H9 (cell line): ENCODE measurements around the gene SNRNP70. TPM values are rescaled to one million over a fixed set of nuclear protein-coding genes. Genes with fewer than 3 reads are reported as not detected.

Experiments
- DNase-seq: peaks from one replicate; pipeline ENCODE4 v3.0.0-alpha.2; 2017
- H2AFZ ChIP-seq: one replicate; pipeline ENCODE4 v1.6.1; 2013; ENCODE audit warnings: mild to moderate bottlenecking, low read length, control low read depth, moderate library complexity
- H2AK5ac ChIP-seq: 2 replicates; pipeline ENCODE4 v1.6.1; 2013; ENCODE audit warnings: low read length, control low read depth, mixed read lengths; ENCODE audit not compliant: insufficient read length
- H2BK120ac ChIP-seq: one replicate; pipeline ENCODE4 v1.6.1; 2013; ENCODE audit warnings: low read depth, mild to moderate bottlenecking, low read length, control low read depth, inconsistent platforms; ENCODE audit not compliant: poor library complexity, severe bottlenecking
- H2BK12ac ChIP-seq: 2 replicates; pipeline ENCODE4 v1.6.1; 2013; ENCODE audit warnings: low read length, control low read depth, mixed read lengths, low read depth; ENCODE audit not compliant: insufficient read length
- H2BK15ac ChIP-seq: 2 replicates; pipeline ENCODE4 v1.6.1; 2013; ENCODE audit warnings: low read depth, low read length, control low read depth
- H2BK20ac ChIP-seq: one replicate; pipeline ENCODE4 v1.6.1; 2013; ENCODE audit warnings: low read depth, mild to moderate bottlenecking, low read length, control low read depth, inconsistent platforms; ENCODE audit not compliant: poor library complexity, severe bottlenecking
- H2BK5ac ChIP-seq: 2 replicates; pipeline ENCODE4 v1.6.1; 2013; ENCODE audit warnings: low read length, control low read depth, mixed read lengths; ENCODE audit not compliant: insufficient read length
- H3K14ac ChIP-seq: 2 replicates; pipeline ENCODE4 v1.6.1; 2013; ENCODE audit warnings: low read length, control low read depth; ENCODE audit not compliant: insufficient read depth
- H3K18ac ChIP-seq: 2 replicates; pipeline ENCODE4 v1.6.1; 2013; ENCODE audit warnings: low read depth, mild to moderate bottlenecking, mixed read lengths, low read length, control low read depth; ENCODE audit not compliant: insufficient read length
- H3K23ac ChIP-seq: 2 replicates; pipeline ENCODE4 v1.6.1; 2013; ENCODE audit warnings: low read length, control low read depth, mixed read lengths, low read depth; ENCODE audit not compliant: insufficient read length
- H3K23me2 ChIP-seq: 2 replicates; pipeline ENCODE4 v1.6.1; 2013; ENCODE audit warnings: low read depth, mild to moderate bottlenecking, mixed read lengths, low read length, control low read depth; ENCODE audit not compliant: insufficient read length, poor library complexity, severe bottlenecking
- H3K27ac ChIP-seq: 2 replicates; pipeline ENCODE4 v1.5.1; 2013; ENCODE audit warnings: low read length, control low read depth, mixed read lengths, low read depth; ENCODE audit not compliant: insufficient read length
- H3K27me3 ChIP-seq: 2 replicates; pipeline ENCODE4 v1.6.1; 2013; ENCODE audit warnings: low read length, control low read depth, inconsistent platforms; ENCODE audit not compliant: insufficient read depth
- H3K4ac ChIP-seq: 2 replicates; pipeline ENCODE4 v1.6.1; 2013; ENCODE audit warnings: low read depth, mild to moderate bottlenecking, control low read depth, inconsistent platforms, low read length, moderate library complexity
- H3K4me1 ChIP-seq: 2 replicates; pipeline ENCODE4 v1.6.1; 2013; ENCODE audit warnings: low read length, control low read depth, inconsistent platforms; ENCODE audit not compliant: insufficient read depth
- H3K4me2 ChIP-seq: 2 replicates; pipeline ENCODE4 v1.6.1; 2013; ENCODE audit warnings: low read length, control low read depth, mixed read lengths; ENCODE audit not compliant: insufficient read length, insufficient read depth
- H3K56ac ChIP-seq: 2 replicates; pipeline ENCODE4 v1.6.1; 2013; ENCODE audit warnings: low read depth, mild to moderate bottlenecking, mixed read lengths, low read length, control low read depth; ENCODE audit not compliant: insufficient read length
- H3K79me1 ChIP-seq: 2 replicates; pipeline ENCODE4 v1.6.1; 2013; ENCODE audit warnings: low read depth, mild to moderate bottlenecking, moderate library complexity, low read length, control low read depth, inconsistent platforms; ENCODE audit not compliant: insufficient read depth, poor library complexity, severe bottlenecking
- H3K79me2 ChIP-seq: 2 replicates; pipeline ENCODE4 v1.6.1; 2013; ENCODE audit warnings: low read length, control low read depth, inconsistent platforms; ENCODE audit not compliant: insufficient read depth
- H3K9ac ChIP-seq: 2 replicates; pipeline ENCODE4 v1.6.1; 2013; ENCODE audit warnings: low read length, control low read depth, mixed read lengths; ENCODE audit not compliant: insufficient read length; ENCODE audit errors: extremely low read depth
- H3K9me3 ChIP-seq: one replicate; pipeline ENCODE4 v1.6.1; 2013; ENCODE audit warnings: low read depth, low read length, inconsistent platforms; ENCODE audit not compliant: control insufficient read depth
- H3T11ph ChIP-seq: one replicate; pipeline ENCODE4 v1.6.1; 2013; ENCODE audit warnings: mild to moderate bottlenecking, low read length, control low read depth, inconsistent platforms
- H4K20me1 ChIP-seq: one replicate; pipeline ENCODE4 v1.6.1; 2013; ENCODE audit not compliant: control insufficient read depth, insufficient read length, insufficient read depth
- H4K5ac ChIP-seq: 2 replicates; pipeline ENCODE4 v1.6.1; 2013; ENCODE audit warnings: low read depth, mild to moderate bottlenecking, mixed read lengths, low read length, control low read depth; ENCODE audit not compliant: insufficient read length
- H4K8ac ChIP-seq: replicated peaks from 2 replicates; pipeline ENCODE4 v1.6.1; 2013; ENCODE audit warnings: low read length, control low read depth, mixed read lengths, low read depth; ENCODE audit not compliant: insufficient read length
- H4K91ac ChIP-seq: 2 replicates; pipeline ENCODE4 v1.6.1; 2013; ENCODE audit warnings: low read depth, mild to moderate bottlenecking, moderate library complexity, mixed read lengths, low read length, control low read depth; ENCODE audit not compliant: insufficient read length
- H3K27ac Mint-ChIP-seq, 3 experiments: 2 replicates in 2 of 3; 3 replicates in 1 of 3; pipeline ENCODE4 v1.8.0; 2020 to 2021; ENCODE audit warnings: mixed read lengths in 3 of 3, mild to moderate bottlenecking in 1 of 3, moderate library complexity in 1 of 3
- H3K27me3 Mint-ChIP-seq: 2 replicates; pipeline ENCODE4 v1.8.0; 2021; ENCODE audit warnings: low read depth, mild to moderate bottlenecking, moderate library complexity, mixed read lengths
- H3K36me3 Mint-ChIP-seq, 3 experiments: 2 replicates in 2 of 3; 3 replicates in 1 of 3; pipeline ENCODE4 v1.8.0; 2020 to 2021; ENCODE audit warnings: low read depth in 3 of 3, mixed read lengths in 3 of 3; ENCODE audit not compliant: insufficient read depth in 1 of 3
- H3K4me1 Mint-ChIP-seq, 2 experiments: 2 replicates each; pipeline ENCODE4 v1.8.0; 2020; ENCODE audit warnings: mixed read lengths in 2 of 2
- H3K4me3 Mint-ChIP-seq, 2 experiments: 2 replicates in 1 of 2; 3 replicates in 1 of 2; pipeline ENCODE4 v1.8.0; 2020 to 2021; ENCODE audit warnings: mild to moderate bottlenecking in 2 of 2, mixed read lengths in 2 of 2, moderate library complexity in 1 of 2
- H3K9me3 Mint-ChIP-seq, 2 experiments: 2 replicates in 1 of 2; 3 replicates in 1 of 2; pipeline ENCODE4 v1.8.0; 2020; ENCODE audit warnings: mild to moderate bottlenecking in 2 of 2, mixed read lengths in 2 of 2, moderate library complexity in 1 of 2
- WGBS: extraction: QIAGEN DNeasy Blood & Tissue Kit; methylation state at CpG from one replicate; pipeline ENCODE4 v1.1.7; 2013; ENCODE audit warnings: missing lambda C conversion rate, low lambda C conversion rate, mixed read lengths; ENCODE audit not compliant: insufficient read length; ENCODE audit errors: extremely low coverage; 5-methylcytosine and 5-hydroxymethylcytosine counted together
- total RNA-seq: library from RNA; stranded (reverse); gene quantifications from 2 replicates; pipeline ENCODE4 v1.2.1, GENCODE V29; 2021
- TF ChIP-seq, protein P1 (sequence below): fragments of 200-600 bp; sonication (generic); conservative IDR thresholded peaks from 3 replicates; pipeline ENCODE4 v1.8.0; 2021; ENCODE audit warnings: antibody characterized with exemption, mild to moderate bottlenecking

The SNRNP70 gene
- total RNA-seq, 1 experiment from 2014 or later: 295 TPM

DNA sequence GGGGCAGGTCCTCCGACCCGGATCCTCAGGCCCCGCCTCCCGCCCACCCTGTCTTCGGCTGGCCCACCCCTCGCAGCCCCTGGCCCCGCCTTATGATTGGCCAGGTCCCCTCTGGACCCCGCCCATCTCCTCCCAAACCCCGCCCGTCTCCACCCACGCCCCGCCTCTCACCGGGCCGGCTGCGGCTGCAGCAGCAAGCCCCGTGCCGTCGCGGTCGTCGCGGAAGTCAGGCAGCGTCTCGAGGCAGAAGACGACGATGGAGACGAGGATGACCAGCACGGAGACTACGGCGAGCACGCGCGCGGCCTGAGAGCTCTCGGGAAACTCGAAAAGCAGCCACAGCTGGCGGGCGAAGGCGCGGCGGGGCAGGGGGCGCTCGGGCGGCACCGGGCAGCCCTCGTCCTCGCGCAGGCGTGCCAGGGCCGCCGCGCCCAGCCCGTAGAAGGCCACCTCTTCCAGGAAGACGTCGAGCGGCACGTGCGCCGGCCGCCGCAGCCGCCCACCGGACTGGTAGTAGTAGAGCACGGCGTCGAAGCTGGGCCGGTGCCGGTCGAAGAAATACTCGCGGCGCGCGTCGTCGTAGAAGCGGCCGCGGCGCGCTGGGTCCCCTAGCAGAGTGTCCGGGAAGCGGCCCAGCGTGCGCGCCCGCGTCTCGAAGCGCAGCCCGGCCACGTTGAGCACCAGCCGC, 13.2 kb upstream of the SNRNP70 start:
- peaks cover 9 to 18% of the 10 kb centered on the region in 2 experiments; a peak in 4 of 5 replicates for H3K9me3 Mint-ChIP-seq
- no peak overlapping the region for H4K8ac ChIP-seq
- TF ChIP-seq, protein P1, sequence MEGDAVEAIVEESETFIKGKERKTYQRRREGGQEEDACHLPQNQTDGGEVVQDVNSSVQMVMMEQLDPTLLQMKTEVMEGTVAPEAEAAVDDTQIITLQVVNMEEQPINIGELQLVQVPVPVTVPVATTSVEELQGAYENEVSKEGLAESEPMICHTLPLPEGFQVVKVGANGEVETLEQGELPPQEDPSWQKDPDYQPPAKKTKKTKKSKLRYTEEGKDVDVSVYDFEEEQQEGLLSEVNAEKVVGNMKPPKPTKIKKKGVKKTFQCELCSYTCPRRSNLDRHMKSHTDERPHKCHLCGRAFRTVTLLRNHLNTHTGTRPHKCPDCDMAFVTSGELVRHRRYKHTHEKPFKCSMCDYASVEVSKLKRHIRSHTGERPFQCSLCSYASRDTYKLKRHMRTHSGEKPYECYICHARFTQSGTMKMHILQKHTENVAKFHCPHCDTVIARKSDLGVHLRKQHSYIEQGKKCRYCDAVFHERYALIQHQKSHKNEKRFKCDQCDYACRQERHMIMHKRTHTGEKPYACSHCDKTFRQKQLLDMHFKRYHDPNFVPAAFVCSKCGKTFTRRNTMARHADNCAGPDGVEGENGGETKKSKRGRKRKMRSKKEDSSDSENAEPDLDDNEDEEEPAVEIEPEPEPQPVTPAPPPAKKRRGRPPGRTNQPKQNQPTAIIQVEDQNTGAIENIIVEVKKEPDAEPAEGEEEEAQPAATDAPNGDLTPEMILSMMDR: no peak
- DNase-seq: peak; percentile 92
- H4K20me1 ChIP-seq: no peaks in the 10 kb centered on the region
- no peak overlapping the region for H4K91ac ChIP-seq
- H2BK20ac ChIP-seq: no peak overlapping the region
- H3K23ac ChIP-seq: no peak overlapping the region
- H3K14ac ChIP-seq: no peak overlapping the region
- H3K79me1 ChIP-seq: no peaks in the 10 kb centered on the region
- H3K4ac ChIP-seq: no peak overlapping the region
- H3K36me3 Mint-ChIP-seq: peaks cover 0 to 4% (median 3%) of the 10 kb centered on the region in 3 experiments; a peak in 3 of 7 replicates
- H2BK120ac ChIP-seq: no peak overlapping the region
- no peak overlapping the region for H3K4me2 ChIP-seq
- no peak overlapping the region for H3K9ac ChIP-seq
- peaks cover 83% of the 10 kb centered on the region for H3K27me3 Mint-ChIP-seq
- H2BK15ac ChIP-seq: no peak overlapping the region
- no peaks in the 10 kb centered on the region for H3K79me2 ChIP-seq
- H3K4me3 Mint-ChIP-seq: peak overlapping the region; percentile 43 to 81
- H3K18ac ChIP-seq: no peak overlapping the region
- H2AFZ ChIP-seq: no peak overlapping the region
- H2BK12ac ChIP-seq: no peak overlapping the region
- H3T11ph ChIP-seq: no peak overlapping the region
- no peak overlapping the region for H3K27ac Mint-ChIP-seq
- H2BK5ac ChIP-seq: no peak overlapping the region
- H3K4me1 ChIP-seq: no peaks in the 10 kb centered on the region
- no peak overlapping the region for H3K56ac ChIP-seq
- H3K23me2 ChIP-seq: no peaks in the 10 kb centered on the region
- H3K4me1 Mint-ChIP-seq: peaks cover 9 to 32% of the 10 kb centered on the region in 2 experiments
- no peak overlapping the region for H3K27ac ChIP-seq
- no peaks in the 10 kb centered on the region for H3K9me3 ChIP-seq
- peaks cover 41% of the 10 kb centered on the region for H3K27me3 ChIP-seq
- WGBS: no CpG with 5 or more reads among the region's 93 CpGs
- no peak overlapping the region for H4K5ac ChIP-seq
- H2AK5ac ChIP-seq: no peak overlapping the region
